22Rv1 (cell line): ENCODE measurements around the gene ARL15.

ENCODE experiments used
- CTCF ChIP-seq: fragments of 450-650 bp; IDR thresholded peaks from 2 replicates; pipeline ENCODE4 v1.5.1; 2017; ENCODE audit warnings: mild to moderate bottlenecking
- ZFX ChIP-seq: fragments of 450-650 bp; IDR thresholded peaks from 2 replicates; pipeline ENCODE4 v1.6.1; 2017; ENCODE audit warnings: antibody characterized with exemption, borderline replicate concordance

GRCh38 chr5:54288568-54289217 lies 21.7 kb downstream of the ARL15 start:
- TF ChIP-seq CTCF (no peak), ZFX (no peak)
